NCI-H1694 treated with DMSO at 0.1 percent for 48 hours (cell line): ENCODE measurements around the gene ZSWIM5.
"Not testable (repeated sequence)": the region's sequence is repeated elsewhere in the genome, so short reads cannot be mapped to it uniquely, and the experiment has no call there.

Source experiments
- DNase-seq: peaks from one replicate; lab custom pipeline; 2025; lab: John Stamatoyannopoulos, UW

ZSWIM5 gene

DNA sequence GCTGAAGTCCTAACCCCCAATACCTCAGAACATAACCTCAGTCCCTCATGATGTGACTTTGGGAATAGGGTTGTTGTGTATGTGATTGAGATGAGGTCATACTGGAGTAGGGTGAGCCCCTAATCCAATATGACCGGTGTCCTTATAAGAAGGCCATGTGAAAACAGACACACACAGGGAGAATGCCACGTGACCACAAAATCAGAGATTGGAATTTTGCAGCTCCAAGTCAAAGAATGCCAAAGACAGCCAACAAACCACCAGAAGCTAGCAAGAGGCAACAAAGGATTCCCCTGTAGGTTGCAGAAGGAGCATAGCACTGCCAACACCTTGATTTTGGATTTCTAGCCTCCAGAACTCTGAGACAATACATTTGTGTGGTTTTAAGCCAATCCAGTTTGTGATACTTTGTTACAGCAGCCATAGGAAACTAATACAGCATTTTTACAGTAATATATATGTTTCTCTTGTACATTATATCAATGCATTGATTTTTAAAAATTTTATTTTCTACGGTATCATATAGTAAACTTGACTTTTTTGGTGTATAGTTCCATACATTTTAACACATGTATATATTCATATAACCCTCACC is 5.4 kb downstream of the ZSWIM5 start:
- DNase-seq: no peak

DNA sequence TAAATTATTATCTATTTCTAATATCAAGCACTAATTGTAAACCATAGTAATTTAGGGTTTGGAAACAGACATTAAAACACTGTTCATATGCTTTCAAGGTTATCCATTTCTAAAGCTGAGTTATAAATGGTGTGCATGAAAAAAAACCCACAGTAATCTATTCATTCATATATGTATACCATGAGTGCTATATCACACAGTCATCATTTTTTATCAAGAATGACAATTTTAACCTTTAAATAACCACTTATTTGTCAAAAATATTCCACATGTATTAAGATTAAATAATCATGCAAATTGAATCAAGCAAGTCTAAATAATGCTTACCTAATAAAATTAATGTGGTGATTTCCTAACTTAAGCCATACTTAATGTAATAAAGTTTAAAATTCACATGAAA is 6.0 kb downstream of the ZSWIM5 start:
- DNase-seq: no peak

DNA sequence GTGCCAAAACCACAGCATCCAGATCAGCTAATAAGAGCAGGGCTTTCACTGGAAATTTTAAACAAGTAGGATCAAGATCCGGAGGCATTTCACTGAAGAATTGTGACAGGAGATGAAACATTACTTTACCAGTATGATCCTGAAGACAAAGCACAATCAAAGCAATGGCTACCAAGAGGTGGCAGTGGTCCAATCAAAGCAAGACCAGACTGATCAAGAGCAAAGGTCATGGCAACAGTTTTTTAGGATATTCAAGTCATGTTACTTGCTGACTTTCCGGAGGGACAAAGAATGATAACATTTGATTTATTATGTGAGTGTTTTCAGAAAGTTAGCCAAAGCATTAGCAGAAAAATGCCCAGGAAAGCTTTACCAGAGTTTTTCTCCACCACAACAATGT is 8.2 kb downstream of the ZSWIM5 start:
- DNase-seq: no peak

DNA sequence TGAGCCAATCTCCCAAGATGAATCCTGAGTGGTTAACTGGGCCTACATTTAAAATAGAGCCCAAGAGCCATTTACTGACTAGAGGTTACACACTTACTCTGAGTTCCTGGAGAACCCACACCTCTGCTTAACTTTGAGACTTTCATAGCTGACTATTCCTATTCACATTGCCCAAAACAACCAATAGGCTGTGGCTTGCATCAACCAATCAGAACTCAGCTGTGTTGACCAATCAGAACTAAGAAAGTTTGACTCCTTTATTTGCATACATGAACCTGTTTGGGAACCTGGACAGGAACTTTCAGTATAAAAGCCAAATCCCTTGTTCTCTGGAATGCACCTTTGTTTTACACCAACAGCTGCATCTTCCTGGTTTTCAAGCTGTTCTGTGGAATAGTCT is 9.5 kb downstream of the ZSWIM5 start:
- no peak for DNase-seq

DNA sequence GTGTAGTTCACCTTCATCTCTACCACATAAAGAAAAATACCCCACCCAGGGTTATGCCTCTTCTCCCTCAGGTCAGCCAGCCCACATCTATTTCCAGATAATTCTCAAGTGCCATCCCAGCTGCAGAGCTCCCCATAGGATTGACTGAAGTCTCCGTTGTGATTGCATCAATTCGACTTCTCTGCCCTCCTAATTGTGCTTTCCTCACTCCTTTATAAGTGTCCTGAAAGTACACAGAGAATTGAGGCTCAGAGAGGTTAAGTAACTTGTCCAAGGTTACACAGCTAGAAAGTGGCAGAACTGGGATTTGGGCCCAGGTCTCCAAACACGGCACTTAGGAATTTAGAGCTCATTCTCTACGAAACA is 15.0 kb downstream of the ZSWIM5 start:
- DNase-seq: no peak

DNA sequence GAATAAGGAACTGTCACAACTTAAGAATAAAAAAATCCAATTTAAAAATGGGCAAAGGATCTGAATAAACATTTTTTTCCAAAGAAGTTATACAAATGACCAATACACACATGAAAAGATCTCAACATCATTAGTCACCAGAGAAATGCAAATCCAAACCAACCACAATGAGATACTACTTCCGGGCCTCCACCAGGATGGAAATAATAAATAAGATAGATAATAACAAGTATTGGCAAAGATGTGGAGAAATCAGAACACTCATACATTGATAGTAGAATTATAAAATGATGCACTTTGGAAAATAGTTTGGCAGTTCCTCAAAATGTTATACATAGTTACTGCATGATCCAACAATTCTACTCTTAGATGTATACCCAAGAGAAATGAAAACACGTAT is 18.7 kb downstream of the ZSWIM5 start:
- no peak for DNase-seq

DNA sequence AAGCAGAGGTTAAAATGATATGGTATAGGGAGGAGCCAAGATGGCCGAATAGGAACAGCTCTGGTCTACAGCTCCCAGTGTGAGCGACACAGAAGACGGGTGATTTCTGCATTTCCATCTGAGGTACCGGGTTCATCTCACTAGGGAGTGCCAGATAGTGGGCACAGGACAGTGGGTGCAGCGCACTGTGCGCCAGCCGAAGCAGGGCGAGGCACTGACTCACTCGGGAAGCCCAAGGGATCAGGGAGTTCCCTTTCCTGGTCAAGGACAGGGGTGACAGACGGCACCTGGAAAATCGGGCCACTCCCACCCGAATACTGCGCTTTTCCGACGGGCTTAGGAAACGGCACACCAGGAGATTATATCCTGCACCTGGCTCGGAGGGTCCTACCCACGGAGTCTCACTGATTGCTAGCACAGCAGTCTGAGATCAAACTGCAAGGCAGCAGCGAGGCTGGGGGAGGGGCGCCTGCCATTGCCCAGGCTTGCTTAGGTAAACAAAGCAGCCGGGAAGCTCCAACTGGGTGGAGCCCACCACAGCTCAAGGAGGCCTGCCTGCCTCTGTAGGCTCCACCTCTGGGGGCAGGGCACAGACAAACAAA is 26.4 kb downstream of the ZSWIM5 start:
- not testable (repeated sequence) for DNase-seq

DNA sequence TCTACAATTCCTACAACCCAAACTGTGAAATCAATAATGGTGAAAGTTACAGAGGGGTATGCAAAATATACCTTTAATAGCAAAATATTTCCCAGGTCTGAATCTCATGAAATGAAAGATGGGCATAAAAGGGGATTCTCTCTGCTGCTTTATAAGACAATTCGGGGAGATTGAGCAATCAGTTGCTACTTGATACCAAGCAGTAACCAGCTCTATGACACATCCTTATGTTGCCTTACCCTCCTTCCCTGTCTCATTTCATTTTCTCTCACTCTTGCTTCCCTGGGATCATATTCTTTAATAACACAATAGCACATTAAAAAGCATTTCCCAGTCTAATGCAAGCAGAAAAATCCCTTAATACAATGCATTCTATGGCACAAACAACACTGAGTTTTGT is 29.0 kb downstream of the ZSWIM5 start:
- DNase-seq: no peak

DNA sequence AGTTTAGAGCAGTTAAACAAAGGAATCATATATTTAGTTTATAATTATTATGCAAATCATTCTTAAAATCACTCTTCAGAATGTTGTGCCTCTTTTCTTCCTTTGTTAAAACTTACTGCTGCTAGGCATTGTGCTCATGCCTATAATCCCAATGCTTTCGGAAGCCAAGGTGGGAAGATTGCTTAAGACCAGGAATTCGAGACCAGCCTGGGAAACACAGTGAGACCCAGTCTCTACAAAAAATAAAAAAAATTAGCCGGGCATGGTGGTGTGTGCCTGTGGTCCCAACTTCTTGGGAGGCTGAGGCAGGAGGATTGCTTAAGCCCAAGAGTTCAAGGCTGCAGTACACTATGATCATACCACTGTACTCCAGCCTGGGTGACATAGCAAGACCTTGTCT is 33.6 kb downstream of the ZSWIM5 start:
- no peak for DNase-seq

DNA sequence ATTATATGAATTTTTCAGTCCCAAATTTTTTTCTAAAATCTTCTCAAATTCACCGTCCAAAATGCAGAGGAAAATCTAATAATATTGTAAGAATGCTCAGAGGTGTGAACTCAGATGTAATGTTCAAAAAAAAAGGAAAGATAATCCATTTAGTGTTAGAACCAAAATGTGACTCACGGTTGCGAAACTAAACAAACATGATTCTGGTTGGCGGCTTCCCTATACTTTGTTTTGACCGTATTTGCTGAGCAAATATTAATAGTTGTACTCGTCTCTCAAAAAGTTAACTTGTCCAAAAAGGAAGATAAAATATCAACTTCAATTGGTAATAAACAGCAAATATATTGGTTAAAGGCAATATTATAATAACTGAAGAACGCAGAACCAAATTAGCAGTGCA is 34.4 kb downstream of the ZSWIM5 start:
- no peak for DNase-seq

DNA sequence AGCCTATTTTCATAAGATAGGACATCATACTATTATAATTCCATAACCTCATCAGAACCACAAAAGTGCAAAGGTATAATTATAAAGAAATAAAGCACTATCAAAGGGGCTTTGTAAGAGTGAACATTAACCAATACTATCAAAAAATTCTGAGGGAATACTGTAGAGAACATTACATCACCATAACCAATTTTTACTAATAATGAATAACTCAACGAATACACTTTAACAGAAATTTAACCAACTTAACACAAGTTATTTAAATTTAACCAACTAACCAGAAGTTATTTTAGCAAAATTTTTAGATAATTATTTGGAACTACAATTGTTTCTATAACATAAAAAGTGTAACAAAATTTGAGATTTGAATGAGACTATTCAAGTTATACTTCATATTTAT is 34.8 kb downstream of the ZSWIM5 start:
- DNase-seq: no peak

DNA sequence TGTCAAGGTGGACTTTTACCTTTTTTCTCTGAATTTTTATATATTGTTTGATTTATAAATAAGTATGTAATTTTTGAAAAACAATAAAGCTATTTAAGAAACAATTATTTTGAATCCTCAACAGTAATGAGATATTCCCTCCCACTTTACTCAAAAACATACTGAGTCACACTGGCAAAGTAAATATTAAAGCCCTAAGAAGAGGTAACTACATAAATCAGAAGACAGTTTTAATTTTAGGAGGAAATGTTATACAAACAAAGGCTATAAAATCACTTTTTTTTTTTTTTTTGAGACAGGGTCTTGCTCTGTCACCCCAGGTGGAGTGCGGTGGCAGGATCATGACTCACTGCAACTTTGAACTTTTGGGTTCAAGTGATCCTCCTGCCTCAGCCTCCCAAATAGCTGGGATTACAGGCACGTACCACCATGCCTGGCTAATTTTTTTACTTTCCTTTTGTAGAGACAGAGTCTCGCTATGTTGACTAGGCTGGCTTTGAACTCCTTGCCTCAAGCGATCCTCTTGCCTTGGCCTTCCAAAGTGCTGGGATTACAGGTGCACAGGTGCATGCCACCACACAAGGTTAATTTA is 36.2 kb downstream of the ZSWIM5 start:
- DNase-seq: no peak

DNA sequence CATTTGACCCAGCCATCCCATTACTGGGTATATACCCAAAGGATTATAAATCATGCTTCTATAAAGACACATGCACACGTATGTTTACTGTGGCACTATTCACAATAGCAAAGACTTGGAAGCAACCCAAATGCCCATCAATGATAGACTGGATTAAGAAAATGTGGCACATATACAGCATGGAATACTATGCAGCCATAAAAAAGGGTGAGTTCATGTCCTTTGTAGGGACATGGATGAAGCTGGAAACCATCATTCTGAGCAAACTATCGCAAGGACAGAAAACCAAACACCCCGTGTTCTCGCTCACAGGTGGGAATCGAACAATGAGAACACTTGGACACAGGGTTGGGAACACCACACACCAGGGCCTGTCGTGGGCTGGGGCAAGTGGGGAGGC is 38.5 kb downstream of the ZSWIM5 start:
- not testable (repeated sequence) for DNase-seq

DNA sequence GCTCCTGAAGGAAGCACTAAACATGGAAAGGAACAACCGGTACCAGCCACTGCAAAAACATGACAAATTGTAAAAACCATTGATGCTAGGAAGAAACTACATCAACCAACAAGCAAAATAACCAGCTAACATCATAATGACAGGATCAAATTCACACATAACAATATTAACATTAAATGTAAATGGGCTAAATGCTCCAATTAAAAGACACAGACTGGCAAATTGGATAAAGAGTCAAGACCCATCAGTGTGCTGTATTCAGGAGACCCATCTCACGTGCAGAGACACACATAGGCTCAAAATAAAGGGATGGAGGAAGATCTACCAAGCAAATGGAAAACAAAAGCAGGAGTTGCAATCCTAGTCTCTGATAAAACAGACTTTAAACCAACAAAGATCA is 42.1 kb downstream of the ZSWIM5 start:
- DNase-seq: not testable (repeated sequence)

DNA sequence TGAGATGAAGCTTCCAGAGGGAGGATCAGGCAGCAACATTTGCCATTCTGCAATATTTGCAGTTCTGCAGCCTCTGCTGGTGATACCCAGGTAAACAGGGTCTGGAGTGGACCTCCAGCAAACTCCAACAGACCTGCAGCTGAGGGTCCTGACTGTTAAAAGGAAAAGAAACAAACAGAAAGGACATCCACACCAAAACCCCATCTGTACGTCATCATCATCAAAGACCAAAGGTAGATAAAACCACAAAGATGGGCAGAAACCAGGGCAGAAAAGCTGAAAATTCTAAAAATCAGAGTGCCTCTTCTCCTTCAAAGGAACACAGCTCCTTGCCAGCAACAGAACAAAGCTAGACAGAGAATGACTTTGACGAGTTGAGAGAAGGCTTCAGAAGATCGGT is 43.3 kb downstream of the ZSWIM5 start:
- DNase-seq: not testable (repeated sequence)

DNA sequence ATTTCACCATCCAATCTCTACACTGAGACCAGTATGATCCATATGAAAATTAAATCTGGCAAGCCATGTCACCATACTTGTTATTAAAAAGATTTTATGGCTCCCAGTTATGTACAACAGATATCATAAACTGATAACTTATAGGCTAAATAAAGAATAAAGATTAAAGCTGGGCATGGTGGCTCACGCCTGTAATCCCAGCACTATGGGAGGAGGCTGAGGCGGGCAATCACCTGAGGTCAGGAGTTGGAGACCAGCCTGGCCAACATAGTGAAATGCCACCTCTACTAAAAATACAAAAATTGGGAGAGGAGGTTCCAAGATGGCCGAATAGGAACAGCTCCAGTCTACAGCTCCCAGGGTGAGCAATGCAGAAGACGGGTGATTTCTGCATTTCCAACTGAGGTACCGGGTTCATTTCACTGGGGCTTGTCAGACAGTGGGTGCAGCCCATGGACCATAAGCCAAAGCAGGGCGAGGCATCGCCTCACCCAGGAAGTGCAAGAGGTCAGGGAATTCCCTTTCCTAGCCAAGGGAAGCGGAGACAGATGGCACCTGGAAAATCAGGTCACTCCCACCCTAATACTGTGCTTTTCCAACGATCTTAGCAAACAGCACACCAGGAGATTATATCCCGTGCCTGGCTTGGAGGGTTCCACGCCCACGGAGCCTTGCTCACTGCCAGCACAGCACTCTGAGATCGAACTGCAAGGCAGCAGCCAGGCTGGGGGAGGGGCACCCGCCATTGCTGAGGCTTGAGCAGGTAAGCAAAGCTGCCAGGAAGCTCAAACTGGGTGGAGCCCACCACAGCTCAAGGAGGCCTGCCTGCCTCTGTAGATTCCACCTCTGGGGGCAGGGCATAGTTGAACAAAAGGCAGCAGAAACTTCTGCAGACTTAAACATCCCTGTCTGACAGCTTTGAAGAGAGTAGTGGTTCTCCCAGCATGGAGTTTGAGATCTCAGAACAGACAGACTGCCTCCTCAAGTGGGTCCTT is 44.1 kb downstream of the ZSWIM5 start:
- DNase-seq: not testable (repeated sequence)

DNA sequence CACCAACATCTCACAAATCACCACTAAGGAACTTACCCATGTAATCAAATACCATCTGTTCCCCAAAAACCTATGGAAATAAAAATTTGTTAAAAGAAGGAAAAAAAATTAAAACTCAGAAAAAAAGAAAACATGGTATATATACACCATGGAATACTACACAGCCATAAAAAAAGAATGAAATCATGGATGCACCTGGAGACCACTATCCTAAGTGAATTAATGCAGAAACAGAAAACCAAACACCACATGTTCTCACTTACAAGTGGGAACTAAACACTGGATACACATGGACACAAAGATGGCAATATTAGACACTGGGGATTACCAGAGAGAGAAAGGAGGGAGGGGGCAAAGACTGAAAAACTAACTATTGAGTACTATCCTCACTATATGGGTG is 50.4 kb downstream of the ZSWIM5 start:
- DNase-seq: no peak

DNA sequence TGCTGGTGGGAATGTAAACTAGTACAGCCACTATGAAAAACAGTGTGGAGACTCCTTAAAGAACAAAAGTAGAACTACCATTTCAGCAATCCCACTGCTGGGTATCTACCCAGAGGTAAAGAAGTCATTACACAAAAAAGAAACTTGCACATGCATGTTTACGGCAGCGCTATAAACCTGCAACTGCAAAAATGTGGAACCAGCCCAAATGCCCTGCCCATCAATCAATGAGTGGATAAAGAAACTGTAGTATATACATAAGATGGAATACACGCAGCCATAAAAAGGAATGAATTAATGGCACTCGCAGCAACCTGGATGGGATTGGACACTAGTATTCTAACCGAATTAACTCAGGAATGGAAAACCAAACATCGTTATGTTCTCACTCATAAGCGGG is 51.0 kb downstream of the ZSWIM5 start:
- DNase-seq: no peak

DNA sequence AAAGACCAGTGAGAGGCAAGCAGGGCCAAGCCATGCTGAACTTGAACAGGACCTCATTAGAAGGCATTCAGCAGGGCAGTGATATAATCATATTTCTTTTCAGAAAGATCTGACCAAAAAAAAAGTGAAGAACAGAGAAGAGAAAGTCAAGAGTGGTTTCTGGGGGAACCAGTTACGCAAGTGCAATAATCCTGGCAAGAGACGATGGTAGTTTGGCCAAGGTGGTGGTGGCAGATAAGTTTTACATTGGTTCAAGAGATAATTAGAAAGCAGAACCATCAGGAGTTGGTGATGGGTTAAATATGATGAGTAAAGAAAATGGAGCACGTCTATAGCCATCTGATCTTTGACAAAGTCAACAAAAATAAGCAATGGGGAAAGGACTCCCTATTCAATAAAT is 54.3 kb downstream of the ZSWIM5 start:
- DNase-seq: no peak

DNA sequence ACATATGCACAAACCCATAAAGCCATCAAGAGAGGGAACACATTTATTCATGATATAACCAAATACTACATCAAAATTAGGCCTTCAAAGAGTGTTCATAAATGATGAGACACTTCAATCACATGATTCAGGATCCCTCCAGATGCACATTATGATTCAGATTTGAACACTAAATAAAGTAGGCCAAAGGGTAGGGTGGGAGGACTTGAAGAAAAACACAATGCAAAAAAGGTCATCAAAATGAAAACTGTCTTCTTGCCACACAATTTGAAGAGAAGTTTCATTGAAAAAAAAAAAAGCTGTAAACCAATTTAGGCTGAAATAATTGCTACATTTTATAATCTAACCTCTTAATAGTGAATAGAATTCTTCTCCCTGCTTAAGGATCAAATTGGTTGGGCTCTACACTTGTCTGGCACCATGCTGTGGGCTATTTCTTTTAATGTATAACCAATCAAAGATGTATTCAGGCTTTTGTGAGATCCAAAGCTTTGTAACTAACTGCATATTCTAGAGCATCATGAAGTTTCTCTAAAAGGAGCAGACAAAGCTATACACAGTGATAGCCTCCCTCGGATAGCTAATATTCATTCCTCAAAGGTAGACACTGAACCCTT is 58.1 kb downstream of the ZSWIM5 start:
- DNase-seq: no peak

DNA sequence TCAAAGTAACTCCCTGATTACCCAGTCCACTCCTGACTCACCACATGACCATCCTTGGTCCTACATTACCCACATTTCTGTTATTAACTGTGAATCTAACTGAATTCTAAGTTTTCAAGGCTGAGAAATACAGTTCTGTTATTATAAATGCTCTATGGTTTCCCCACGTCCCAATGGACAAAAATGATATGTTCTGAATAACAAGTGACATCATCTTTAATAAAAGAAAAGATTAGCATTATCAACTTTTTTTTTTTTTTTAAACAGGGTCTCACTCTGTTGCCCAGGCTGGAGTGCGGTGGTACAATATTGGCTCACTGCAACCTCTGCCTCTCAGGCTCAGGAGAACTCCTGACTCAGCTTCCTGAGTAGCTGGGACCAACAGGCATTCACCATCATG is 59.6 kb downstream of the ZSWIM5 start:
- no peak for DNase-seq

DNA sequence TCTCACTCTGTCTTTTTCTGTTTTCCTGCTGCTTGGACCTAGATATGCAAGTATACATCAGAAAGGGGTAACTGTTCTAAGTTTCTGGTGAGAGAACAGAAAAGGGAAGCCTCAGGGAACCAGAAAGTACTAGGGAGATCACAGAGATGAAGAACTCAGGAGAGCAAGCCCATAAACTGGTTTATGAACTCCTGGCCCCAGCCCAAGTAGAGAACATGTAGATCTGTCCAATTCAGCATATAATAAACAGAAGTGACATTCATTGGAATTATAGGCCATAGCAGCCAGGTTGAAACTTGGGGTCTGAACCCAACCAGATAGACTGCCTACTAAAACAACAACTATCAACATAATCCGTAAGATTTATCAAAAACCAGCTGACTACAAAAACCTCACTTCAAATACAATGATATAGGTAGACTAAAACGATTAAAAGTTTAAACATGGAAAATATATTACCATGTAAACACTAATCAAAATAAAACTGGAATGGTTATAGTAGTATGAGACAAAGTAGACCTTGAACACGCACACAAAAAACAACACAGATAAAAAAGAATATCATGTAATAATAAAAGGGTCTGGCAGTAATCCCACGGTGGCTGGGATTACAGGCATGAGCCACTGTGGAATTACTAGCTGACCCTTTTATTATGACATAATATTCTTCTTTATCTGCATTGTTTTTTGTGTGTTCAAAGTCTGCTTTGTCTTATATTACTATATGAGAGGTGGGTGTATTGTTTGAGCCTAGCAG is 65.0 kb downstream of the ZSWIM5 start:
- DNase-seq: no peak
